HepG2 (cell line): ENCODE data around the gene ADAMTS4. TPM values are rescaled to one million over a fixed set of nuclear protein-coding genes. Genes with fewer than 3 reads are reported as not detected.
A peak's percentile ranks its signal among the peaks of the same experiment; 100 is the strongest.

Experiments
- KLF11 ChIP-seq: IDR thresholded peaks from 2 replicates; pipeline ENCODE4 v1.6.1; 2016; ENCODE audit warnings: missing compliant biosample characterization
- MIXL1 ChIP-seq: IDR thresholded peaks from 2 replicates; pipeline ENCODE4 v1.6.1; 2016
- MTERF4 ChIP-seq: sonication (generic); formaldehyde crosslinking; IDR thresholded peaks from 2 replicates; pipeline ENCODE4 v1.8.0; 2023; ENCODE audit warnings: mild to moderate bottlenecking, missing genetic modification reagents
- TFE3 ChIP-seq: IDR thresholded peaks from 2 replicates; pipeline ENCODE4 v1.6.1; 2016
- THAP7 ChIP-seq: sonication (generic); formaldehyde crosslinking; IDR thresholded peaks from 2 replicates; pipeline ENCODE4 v1.8.1; 2023; ENCODE audit warnings: mild to moderate bottlenecking, missing genetic modification reagents
- ZBTB40 ChIP-seq, 2 experiments: fragments of 450-650 bp in 1 of 2; sonication (generic) in 1 of 2; formaldehyde crosslinking in 1 of 2; IDR thresholded peaks; 2 replicates each; pipeline versions ENCODE4 v1.6.1 to v1.8.0; 2016 to 2022; ENCODE audit warnings: antibody characterized with exemption in 1 of 2, mild to moderate bottlenecking in 1 of 2, missing genetic modification reagents in 1 of 2
- ZNF280D ChIP-seq: sonication (generic); formaldehyde crosslinking; IDR thresholded peaks from 2 replicates; pipeline ENCODE4 v1.5.1; 2020; ENCODE audit warnings: mild to moderate bottlenecking, missing genetic modification reagents
- ZNF292 ChIP-seq: sonication (generic); formaldehyde crosslinking; IDR thresholded peaks from 2 replicates; pipeline ENCODE4 v1.8.1; 2022; ENCODE audit warnings: mild to moderate bottlenecking, low read depth, missing genetic modification reagents, borderline replicate concordance
- ZNF326 ChIP-seq: sonication (generic); formaldehyde crosslinking; IDR thresholded peaks from 2 replicates; pipeline ENCODE4 v1.4.0; 2020; ENCODE audit warnings: missing genetic modification reagents, borderline replicate concordance
- ZNF781 ChIP-seq: sonication (generic); formaldehyde crosslinking; IDR thresholded peaks from 2 replicates; pipeline ENCODE4 v1.5.1; 2020; ENCODE audit warnings: borderline replicate concordance, mild to moderate bottlenecking, missing genetic modification reagents; ENCODE audit errors: not compliant biosample characterization
- ZNF879 ChIP-seq: sonication (generic); formaldehyde crosslinking; IDR thresholded peaks from 2 replicates; pipeline ENCODE4 v1.8.1; 2023; ENCODE audit warnings: missing genetic modification reagents
- polyA plus RNA-seq, 8 experiments: library from polyadenylated mRNA; depleted of rRNA in 3 of 8; stranded (reverse) in 7 of 8; unstranded in 1 of 8; fragments of >200 nt; fragmentation: Illumina TruSeq in 4 of 8; extraction: Trizol in 4 of 8; gene quantifications; 2 replicates each; pipeline versions ENCODE4 v1.2.1 to v1.2.3, GENCODE V29; 2011 to 2016; ENCODE audit warnings: low read depth in 4 of 8, missing spikeins in 1 of 8, mixed read lengths in 1 of 8; ENCODE audit not compliant: insufficient read depth in 1 of 8
- total RNA-seq, 5 experiments: library from RNA; depleted of rRNA; stranded (reverse); fragments of >200 nt; fragmentation: Illumina TruSeq; extraction: Trizol; gene quantifications; 2 replicates each; pipeline ENCODE4 v1.2.3, GENCODE V29; 2016; ENCODE audit warnings: low read depth in 1 of 5

Gene ADAMTS4
- total and polyA plus RNA-seq, 2 of the 13 experiments (the other 11 are each of a cell fraction or from before 2014, with no cell fraction given) = 0.51 to 1.7 TPM

GRCh38 chr1:161201836-161202712, 3.2 kb upstream of the ADAMTS4 start, which contains the start of gene NDUFS2 (continued):
- TF ChIP-seq ZBTB40 (IDR thresholded peaks at IDR 0.05) (peak; percentile 37; the same call in 1 of the 2 replicates), ZBTB40 (CRISPR knock-in tag; IDR thresholded peaks at IDR 0.05) (peak; percentile 78), ZNF280D (peak; percentile 95), ZNF781 (CRISPR knock-in tag) (peak; percentile 65), TFE3 (CRISPR knock-in tag) (peak; percentile 65; the same call in 1 of the 2 replicates), ZNF879 (peak; percentile 70; the same call in 1 of the 2 replicates), MIXL1 (CRISPR knock-in tag) (no peak), KLF11 (CRISPR knock-in tag) (peak; percentile 50; the same call in 1 of the 2 replicates), ZNF326 (no peak), ZNF292 (CRISPR knock-in tag) (peak; percentile 62; the same call in 1 of the 2 replicates), THAP7 (CRISPR knock-in tag) (0 out of 2 replicates have a peak, but pooled peaks have one; percentile 77), MTERF4 (CRISPR knock-in tag) (peak; percentile 71)
